ENCODE measurements around the gene KCTD14.
"Not testable (repeated sequence)": the region's sequence is repeated elsewhere in the genome, so short reads cannot be mapped to it uniquely, and the experiment has no call there.

The KCTD14 gene

DNA sequence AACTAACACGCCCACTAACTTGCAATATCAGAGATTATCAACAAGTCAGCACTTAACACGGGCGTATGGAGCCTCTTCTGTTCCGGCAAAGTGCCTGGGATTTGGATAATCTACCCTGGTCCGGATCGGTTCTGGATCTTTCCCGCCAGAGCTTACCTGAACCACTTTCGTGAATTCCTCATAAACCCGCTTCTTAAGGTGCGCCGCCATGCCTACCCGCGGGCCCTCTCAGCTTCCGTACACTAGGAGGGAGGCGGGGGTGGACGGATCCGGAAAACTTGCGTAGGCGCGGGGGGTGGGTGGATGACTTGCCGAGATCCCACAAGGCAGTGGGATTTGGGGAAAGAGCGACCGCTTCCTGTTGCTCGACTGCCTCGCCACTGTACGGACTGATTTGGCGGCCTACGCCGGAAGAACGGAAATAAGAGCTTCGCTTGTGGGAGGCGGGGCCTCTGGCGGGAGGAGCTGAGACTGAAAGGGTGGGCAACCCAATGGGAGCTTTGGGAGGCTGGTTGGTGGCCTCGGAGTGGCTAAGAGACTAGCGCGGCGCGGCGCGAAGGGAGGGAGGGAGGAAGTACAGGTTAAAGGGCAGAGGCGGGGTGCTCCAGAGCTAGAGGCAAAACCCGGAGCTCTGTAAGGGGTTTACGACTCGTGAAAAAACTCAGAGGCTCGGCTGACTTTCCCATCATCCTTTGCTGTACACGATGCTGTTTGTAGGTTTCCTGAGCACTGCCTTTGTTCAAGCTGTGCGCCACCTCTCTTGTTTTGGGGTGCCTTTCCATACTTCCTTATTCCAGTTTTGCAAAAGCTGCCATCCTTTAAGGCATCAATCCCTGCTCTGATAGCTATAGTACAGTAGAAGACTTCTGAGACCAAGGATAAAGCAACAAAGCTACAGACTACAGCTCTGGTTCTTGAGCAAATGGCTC is 28.4 kb downstream of the KCTD14 start, which contains the start of gene INTS4:
INTS4 (minus strand) TSS at position 235 of the 929 bp plus-strand sequence; CDS start at position 210, 25 bp downstream.
- peak within 1 kb of the TSS; percentile 83 for H4K8ac ChIP-seq (ENCODE audit: low read length)
- peak within 1 kb of the TSS; percentile 95 for H3K9ac ChIP-seq (ENCODE audit: low read length)
- H2BK120ac ChIP-seq (ENCODE audit: low read depth, low read length), result no peak within 1 kb of the TSS
- H2AK5ac ChIP-seq (ENCODE audit: low read length, severe bottlenecking), result peak within 1 kb of the TSS; percentile 26
- H3K4me3 ChIP-seq (ENCODE audit: insufficient read depth in 1 of 2, low read depth in 1 of 2, low read length in 2 of 2), result peak within 1 kb of the TSS; percentile 56 to 88
- WGBS, result 1% methylated on average over 46 of the region's 47 CpGs
- no peaks in the 10 kb centered on the region for H3K27me3 ChIP-seq (ENCODE audit: control insufficient read depth in 1 of 2, insufficient read depth in 1 of 2, low read length in 2 of 2)
- peak within 1 kb of the TSS; percentile 86 for H3K4me2 ChIP-seq (ENCODE audit: low read length, poor library complexity, severe bottlenecking)
- H4K91ac ChIP-seq (ENCODE audit: low read length), result no peak within 1 kb of the TSS
- peaks cover 19% of the 10 kb centered on the region for H3K79me1 ChIP-seq (replicated peaks; ENCODE audit: low read length, poor library complexity, severe bottlenecking)
- H3K36me3 ChIP-seq (ENCODE audit: control insufficient read depth in 1 of 2, insufficient read depth in 2 of 2, low read depth in 1 of 2, low read length in 2 of 2), result peaks cover 9 to 20% of the 10 kb centered on the region in 2 experiments
- H3K27ac ChIP-seq (ENCODE audit: low read length, poor library complexity, severe bottlenecking), result peak within 1 kb of the TSS; percentile 86
- peak within 1 kb of the TSS; percentile 3 to 73 for H3K18ac ChIP-seq (ENCODE audit: low read depth in 1 of 2, low read length in 2 of 2)
- H3K9me3 ChIP-seq (ENCODE audit: control insufficient read depth, low read length), result no peaks in the 10 kb centered on the region
- peak within 1 kb of the TSS; percentile 68 for H2BK15ac ChIP-seq (ENCODE audit: low read depth, poor library complexity, severe bottlenecking)
- H3K4me1 ChIP-seq (ENCODE audit: control insufficient read depth, insufficient read depth, low read depth, low read length), result no peaks in the 10 kb centered on the region
- peak within 1 kb of the TSS in 1 of 2 experiments; percentile 43 for H2BK12ac ChIP-seq (ENCODE audit: low read length in 2 of 2)
- H3K23ac ChIP-seq (ENCODE audit: low read length in 2 of 2), result no peak within 1 kb of the TSS
- H3K4ac ChIP-seq (ENCODE audit: low read depth in 1 of 2, low read length in 2 of 2), result peak within 1 kb of the TSS; percentile 42 to 61
- no peak within 1 kb of the TSS for H2BK5ac ChIP-seq (ENCODE audit: low read depth, low read length, poor library complexity, severe bottlenecking)
- H3K14ac ChIP-seq (ENCODE audit: low read length in 2 of 2), result no peak within 1 kb of the TSS
- H2AFZ ChIP-seq (ENCODE audit: low read depth, low read length), result peak within 1 kb of the TSS; percentile 73
- DNase-seq, result peak; percentile 100

- H3K79me1 ChIP-seq (replicated peaks; ENCODE audit: low read length, poor library complexity, severe bottlenecking), result peaks cover 19% of the 10 kb centered on the region
- peak overlapping the region; percentile 53 to 88 for H3K4me3 ChIP-seq (ENCODE audit: insufficient read depth in 1 of 2, low read depth in 1 of 2, low read length in 2 of 2)
- H3K14ac ChIP-seq (ENCODE audit: low read length in 2 of 2), result no peak overlapping the region
- H3K4me2 ChIP-seq (ENCODE audit: low read length, poor library complexity, severe bottlenecking), result peak overlapping the region; percentile 86
- peaks cover 14 to 24% of the 10 kb centered on the region in 2 experiments for H3K36me3 ChIP-seq (ENCODE audit: control insufficient read depth in 1 of 2, insufficient read depth in 2 of 2, low read depth in 1 of 2, low read length in 2 of 2)
- no peaks in the 10 kb centered on the region for H3K9me3 ChIP-seq (ENCODE audit: control insufficient read depth, low read length)
- H3K27me3 ChIP-seq (ENCODE audit: control insufficient read depth in 1 of 2, insufficient read depth in 1 of 2, low read length in 2 of 2), result no peaks in the 10 kb centered on the region
- no peak overlapping the region for H3K18ac ChIP-seq (ENCODE audit: low read depth in 1 of 2, low read length in 2 of 2)
- 12% methylated on average over 6 of the region's 11 CpGs for WGBS
- H3K4ac ChIP-seq (ENCODE audit: low read depth in 1 of 2, low read length in 2 of 2), result no peak overlapping the region
- no peak overlapping the region for H2AFZ ChIP-seq (ENCODE audit: low read depth, low read length)
- no peak overlapping the region for H2BK12ac ChIP-seq (ENCODE audit: low read length in 2 of 2)
- DNase-seq, result no peak
- H3K9ac ChIP-seq (ENCODE audit: low read length), result peak overlapping the region; percentile 95
- H2BK120ac ChIP-seq (ENCODE audit: low read depth, low read length), result no peak overlapping the region
- H2AK5ac ChIP-seq (ENCODE audit: low read length, severe bottlenecking), result no peak overlapping the region
- no peak overlapping the region for H4K8ac ChIP-seq (ENCODE audit: low read length)
- H3K4me1 ChIP-seq (ENCODE audit: control insufficient read depth, insufficient read depth, low read depth, low read length), result no peaks in the 10 kb centered on the region
- H3K27ac ChIP-seq (ENCODE audit: low read length, poor library complexity, severe bottlenecking), result no peak overlapping the region
- peak overlapping the region; percentile 68 for H2BK15ac ChIP-seq (ENCODE audit: low read depth, poor library complexity, severe bottlenecking)
- H3K23ac ChIP-seq (ENCODE audit: low read length in 2 of 2), result no peak overlapping the region
- H2BK5ac ChIP-seq (ENCODE audit: low read depth, low read length, poor library complexity, severe bottlenecking), result no peak overlapping the region
- no peak overlapping the region for H4K91ac ChIP-seq (ENCODE audit: low read length)
These were observed 29.2 kb downstream of the KCTD14 start for GRCh38 chr11:77993902-77994301.

DNA sequence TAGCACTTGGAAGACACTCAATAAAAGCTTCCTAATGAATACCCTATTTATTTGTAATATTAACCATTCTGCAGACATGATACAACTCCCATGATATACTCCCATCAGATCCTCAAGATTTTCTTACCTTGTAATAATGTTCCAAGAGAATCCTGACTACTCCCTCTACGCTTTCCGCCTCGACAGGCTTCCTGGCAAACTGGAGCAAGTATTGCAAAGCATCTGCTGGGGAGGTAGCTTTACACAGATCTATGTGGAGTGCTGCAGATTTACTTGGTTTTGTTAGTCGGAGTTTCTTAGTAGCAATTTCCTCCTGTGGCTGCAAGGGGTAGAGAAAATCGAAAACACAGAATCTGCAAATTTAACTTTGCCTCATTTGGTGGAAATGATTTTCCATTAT is 32.1 kb downstream of the KCTD14 start:
- Histone ChIP-seq H3K4ac (ENCODE audit: low read depth in 1 of 2, low read length in 2 of 2) (no peak overlapping the region), H2BK12ac (ENCODE audit: low read length in 2 of 2) (no peak overlapping the region), H3K27ac (ENCODE audit: low read length, poor library complexity, severe bottlenecking) (no peak overlapping the region), H3K27me3 (ENCODE audit: control insufficient read depth in 1 of 2, insufficient read depth in 1 of 2, low read length in 2 of 2) (no peaks in the 10 kb centered on the region), H3K18ac (ENCODE audit: low read depth in 1 of 2, low read length in 2 of 2) (no peak overlapping the region), H3K4me2 (ENCODE audit: low read length, poor library complexity, severe bottlenecking) (no peak overlapping the region), H3K9ac (ENCODE audit: low read length) (no peak overlapping the region), H2AFZ (ENCODE audit: low read depth, low read length) (no peak overlapping the region), H3K9me3 (ENCODE audit: control insufficient read depth, low read length) (no peaks in the 10 kb centered on the region), H2BK5ac (ENCODE audit: low read depth, low read length, poor library complexity, severe bottlenecking) (no peak overlapping the region), H4K8ac (ENCODE audit: low read length) (no peak overlapping the region), H3K4me1 (ENCODE audit: control insufficient read depth, insufficient read depth, low read depth, low read length) (no peaks in the 10 kb centered on the region), H3K23ac (ENCODE audit: low read length in 2 of 2) (no peak overlapping the region), H3K4me3 (ENCODE audit: insufficient read depth in 1 of 2, low read depth in 1 of 2, low read length in 2 of 2) (no peak overlapping the region), H2AK5ac (ENCODE audit: low read length, severe bottlenecking) (no peak overlapping the region), H4K91ac (ENCODE audit: low read length) (no peak overlapping the region), H2BK120ac (ENCODE audit: low read depth, low read length) (no peak overlapping the region), H3K14ac (ENCODE audit: low read length in 2 of 2) (no peak overlapping the region), H2BK15ac (ENCODE audit: low read depth, poor library complexity, severe bottlenecking) (no peak overlapping the region), H3K79me1 (replicated peaks; ENCODE audit: low read length, poor library complexity, severe bottlenecking) (peaks cover 19% of the 10 kb centered on the region), H3K36me3 (ENCODE audit: control insufficient read depth in 1 of 2, insufficient read depth in 2 of 2, low read depth in 1 of 2, low read length in 2 of 2) (peaks cover 18 to 47% of the 10 kb centered on the region in 2 experiments)
- WGBS, result 100% methylated on average over 3 of the region's 5 CpGs
- DNase-seq, result no peak

GRCh38 chr11:77986456-77986855 is 36.6 kb downstream of the KCTD14 start:
- 98% methylated on average over 8 of the region's 8 CpGs for WGBS

More at GRCh38 chr11:77986456-77986855, 36.6 kb downstream of the KCTD14 start:
- DNase-seq; H2BK120ac ChIP-seq (ENCODE audit: low read depth, low read length); H3K4ac ChIP-seq (ENCODE audit: low read depth in 1 of 2, low read length in 2 of 2); H3K14ac ChIP-seq (ENCODE audit: low read length in 2 of 2); H2AFZ ChIP-seq (ENCODE audit: low read depth, low read length); H3K9me3 ChIP-seq (ENCODE audit: control insufficient read depth, low read length); H3K4me1 ChIP-seq (ENCODE audit: control insufficient read depth, insufficient read depth, low read depth, low read length); H2BK12ac ChIP-seq (ENCODE audit: low read length in 2 of 2); H3K18ac ChIP-seq (ENCODE audit: low read depth in 1 of 2, low read length in 2 of 2); H3K4me3 ChIP-seq (ENCODE audit: insufficient read depth in 1 of 2, low read depth in 1 of 2, low read length in 2 of 2); H4K91ac ChIP-seq (ENCODE audit: low read length); H2BK5ac ChIP-seq (ENCODE audit: low read depth, low read length, poor library complexity, severe bottlenecking); H3K4me2 ChIP-seq (ENCODE audit: low read length, poor library complexity, severe bottlenecking); H2BK15ac ChIP-seq (ENCODE audit: low read depth, poor library complexity, severe bottlenecking); H3K9ac ChIP-seq (ENCODE audit: low read length); H3K23ac ChIP-seq (ENCODE audit: low read length in 2 of 2); H3K27ac ChIP-seq (ENCODE audit: low read length, poor library complexity, severe bottlenecking); H3K27me3 ChIP-seq (ENCODE audit: control insufficient read depth in 1 of 2, insufficient read depth in 1 of 2, low read length in 2 of 2); H2AK5ac ChIP-seq (ENCODE audit: low read length, severe bottlenecking); H4K8ac ChIP-seq (ENCODE audit: low read length): not testable (repeated sequence)
- peaks cover 18 to 73% of the 10 kb centered on the region in 2 experiments for H3K36me3 ChIP-seq (ENCODE audit: control insufficient read depth in 1 of 2, insufficient read depth in 2 of 2, low read depth in 1 of 2, low read length in 2 of 2)
- peaks cover 23% of the 10 kb centered on the region for H3K79me1 ChIP-seq (replicated peaks; ENCODE audit: low read length, poor library complexity, severe bottlenecking)
